Measurements from ENCODE around the gene PRODH2. TPM values are rescaled to one million over a fixed set of nuclear protein-coding genes. Genes with fewer than 3 reads are reported as not detected.

The PRODH2 gene
- total RNA-seq, 1 experiment from 2014 or later, result not detected

GRCh38 chr19:35860818-35861639 is 48.4 kb upstream of the PRODH2 start:
- Histone ChIP-seq H3K9me2 (replicated peaks; ENCODE audit: low read length) (no peaks in the 10 kb centered on the region), H3K4me1 (ENCODE audit: insufficient read depth, low read length) (no peaks in the 10 kb centered on the region), H3K27ac (ENCODE audit: low read length) (no peak overlapping the region), H2AFZ (ENCODE audit: low read length) (no peak overlapping the region), H3K4me3 (ENCODE audit: low read length) (no peak overlapping the region), H3F3A (ENCODE audit: low read length, unreplicated experiment) (no peaks in the 10 kb centered on the region), H4K20me1 (ENCODE audit: low read length) (no peaks in the 10 kb centered on the region), H3K79me2 (ENCODE audit: low read length) (no peaks in the 10 kb centered on the region), H3K4me2 (ENCODE audit: low read length) (no peak overlapping the region), H3K9ac (ENCODE audit: low read length) (no peak overlapping the region), H3K36me3 (ENCODE audit: low read depth, low read length) (no peaks in the 10 kb centered on the region), H3K27me3 (ENCODE audit: low read length) (peaks cover 11% of the 10 kb centered on the region), H3K9me3 (ENCODE audit: low read length) (no peaks in the 10 kb centered on the region)
- no peak for TF ChIP-seq EZH2 (IDR thresholded peaks at IDR 0.05; ENCODE audit: low read length, unreplicated experiment)
- no peak for TF ChIP-seq CTCF (conservative IDR thresholded peaks at IDR 0.05; ENCODE audit: low read depth, low read length)
- no peak for TF ChIP-seq EZH2phosphoT487 (IDR thresholded peaks at IDR 0.05; ENCODE audit: borderline replicate concordance, low read length)
- ChIA-PET CTCF (no interaction called here), POLR2A (ENCODE audit: unreplicated experiment) (no interaction called here)
- intact Hi-C loops (cut with micrococcal nuclease), result no loop called here
- DNase-seq, result no peak
- no TSS peak for BruUV-seq (replicated peaks)
- ATAC-seq, result no peak

- intact Hi-C loops (cut with micrococcal nuclease), result no loop called here
- no peaks in the 10 kb centered on the region for H3K36me3 ChIP-seq (ENCODE audit: low read depth, low read length)
- H3K27me3 ChIP-seq (ENCODE audit: low read length), result peaks cover 15% of the 10 kb centered on the region
- H4K20me1 ChIP-seq (ENCODE audit: low read length), result no peaks in the 10 kb centered on the region
- no peak overlapping the region for H3K4me2 ChIP-seq (ENCODE audit: low read length)
- H3K9ac ChIP-seq (ENCODE audit: low read length), result no peak overlapping the region
- ATAC-seq (no peak), DNase-seq (no peak)
- H3K79me2 ChIP-seq (ENCODE audit: low read length), result no peaks in the 10 kb centered on the region
- no peak overlapping the region for H3K4me3 ChIP-seq (ENCODE audit: low read length)
- BruUV-seq (replicated peaks), result no TSS peak
- no peaks in the 10 kb centered on the region for H3F3A ChIP-seq (ENCODE audit: low read length, unreplicated experiment)
- ChIA-PET CTCF (no interaction called here), POLR2A (ENCODE audit: unreplicated experiment) (no interaction called here)
- H2AFZ ChIP-seq (ENCODE audit: low read length), result no peak overlapping the region
- no peak overlapping the region for H3K27ac ChIP-seq (ENCODE audit: low read length)
- no peaks in the 10 kb centered on the region for H3K9me2 ChIP-seq (replicated peaks; ENCODE audit: low read length)
- no peaks in the 10 kb centered on the region for H3K4me1 ChIP-seq (ENCODE audit: insufficient read depth, low read length)
- no peak for TF ChIP-seq CTCF (conservative IDR thresholded peaks at IDR 0.05; ENCODE audit: low read depth, low read length)
- no peak for TF ChIP-seq EZH2phosphoT487 (IDR thresholded peaks at IDR 0.05; ENCODE audit: borderline replicate concordance, low read length)
- no peak for TF ChIP-seq EZH2 (IDR thresholded peaks at IDR 0.05; ENCODE audit: low read length, unreplicated experiment)
- no peaks in the 10 kb centered on the region for H3K9me3 ChIP-seq (ENCODE audit: low read length)
These were observed 47.8 kb upstream of the PRODH2 start for GRCh38 chr19:35860436-35860817.

- ATAC-seq (no peak), DNase-seq (no peak)
- Histone ChIP-seq H3K27me3 (ENCODE audit: low read length) (peaks cover 15% of the 10 kb centered on the region), H3K9me3 (ENCODE audit: low read length) (no peaks in the 10 kb centered on the region), H4K20me1 (ENCODE audit: low read length) (no peaks in the 10 kb centered on the region), H3F3A (ENCODE audit: low read length, unreplicated experiment) (no peaks in the 10 kb centered on the region), H3K4me3 (ENCODE audit: low read length) (no peak overlapping the region), H3K4me1 (ENCODE audit: insufficient read depth, low read length) (no peaks in the 10 kb centered on the region), H3K27ac (ENCODE audit: low read length) (no peak overlapping the region), H3K9ac (ENCODE audit: low read length) (no peak overlapping the region), H2AFZ (ENCODE audit: low read length) (no peak overlapping the region), H3K9me2 (replicated peaks; ENCODE audit: low read length) (no peaks in the 10 kb centered on the region), H3K36me3 (ENCODE audit: low read depth, low read length) (no peaks in the 10 kb centered on the region), H3K79me2 (ENCODE audit: low read length) (no peaks in the 10 kb centered on the region), H3K4me2 (ENCODE audit: low read length) (no peak overlapping the region)
- ChIA-PET POLR2A (ENCODE audit: unreplicated experiment) (no interaction called here), CTCF (no interaction called here)
- TF ChIP-seq CTCF (conservative IDR thresholded peaks at IDR 0.05; ENCODE audit: low read depth, low read length), result no peak
- TF ChIP-seq EZH2 (IDR thresholded peaks at IDR 0.05; ENCODE audit: low read length, unreplicated experiment), result no peak
- TF ChIP-seq EZH2phosphoT487 (IDR thresholded peaks at IDR 0.05; ENCODE audit: borderline replicate concordance, low read length), result no peak
- intact Hi-C loops (cut with micrococcal nuclease), result no loop called here
- no TSS peak for BruUV-seq (replicated peaks)
These were observed 46.8 kb upstream of the PRODH2 start for GRCh38 chr19:35859414-35859813.

All from PC-3 (cell line).